HG03025 (cell line): ENCODE measurements around the gene HOPX.
"Not testable (repeated sequence)": the region's sequence is repeated elsewhere in the genome, so short reads cannot be mapped to it uniquely, and the experiment has no call there.

Experiments
- ATAC-seq: cut with Tn5 transposase; IDR thresholded peaks from one replicate; pipeline ENCODE4 v1.9.1; 2021; ENCODE audit warnings: mild to moderate bottlenecking, moderate library complexity; ENCODE audit not compliant: unreplicated experiment, low FRiP score

Gene HOPX

GRCh38 chr4:56681158-56681852 lies at the start of gene HOPX:
Gene HOPX, minus strand, starts transcription at chr4:56681296. Its CDS starts 23,480 bp downstream, at chr4:56657816.
- ATAC-seq, result peak; percentile 92

- ATAC-seq, result no peak
Measured at GRCh38 chr4:56730097-56730496, 49.0 kb upstream of the HOPX start.

GRCh38 chr4:56728512-56728911 lies 47.4 kb upstream of the HOPX start:
- no peak for ATAC-seq

- no peak for ATAC-seq
Measured at GRCh38 chr4:56727150-56727549, 46.1 kb upstream of the HOPX start.

GRCh38 chr4:56726593-56726992 lies 45.5 kb upstream of the HOPX start:
- ATAC-seq, result not testable (repeated sequence)

- ATAC-seq, result no peak
Measured at GRCh38 chr4:56723659-56724230, 42.6 kb upstream of the HOPX start.

GRCh38 chr4:56723201-56723605 lies 42.1 kb upstream of the HOPX start:
- ATAC-seq, result no peak

- ATAC-seq, result no peak
Measured at GRCh38 chr4:56708146-56708545, 27.1 kb upstream of the HOPX start.

- ATAC-seq, result no peak
Measured at GRCh38 chr4:56705966-56706365, 24.9 kb upstream of the HOPX start.

GRCh38 chr4:56705334-56705733 lies 24.2 kb upstream of the HOPX start:
- no peak for ATAC-seq

- ATAC-seq, result no peak
Measured at GRCh38 chr4:56704089-56704871, 23.2 kb upstream of the HOPX start.

GRCh38 chr4:56703378-56703777 lies 22.3 kb upstream of the HOPX start:
- ATAC-seq, result no peak

- no peak for ATAC-seq
Measured at GRCh38 chr4:56701644-56702043, 20.5 kb upstream of the HOPX start.

GRCh38 chr4:56701161-56701480 lies 20.0 kb upstream of the HOPX start:
- no peak for ATAC-seq

- no peak for ATAC-seq
Measured at GRCh38 chr4:56699537-56700105, 18.5 kb upstream of the HOPX start.

GRCh38 chr4:56698329-56698728 lies 17.2 kb upstream of the HOPX start:
- no peak for ATAC-seq

- no peak for ATAC-seq
Measured at GRCh38 chr4:56696056-56696455, 15.0 kb upstream of the HOPX start.

- ATAC-seq, result not testable (repeated sequence)
Measured at GRCh38 chr4:56693476-56693875, 12.4 kb upstream of the HOPX start.

- ATAC-seq, result no peak
Measured at GRCh38 chr4:56692576-56692975, 11.5 kb upstream of the HOPX start.

GRCh38 chr4:56691425-56691824 lies 10.3 kb upstream of the HOPX start:
- no peak for ATAC-seq

GRCh38 chr4:56690393-56690792 lies 9.3 kb upstream of the HOPX start:
- no peak for ATAC-seq
